OCI-LY7 (cell line): ENCODE results near the gene SPSB3. TPM values are rescaled to one million over a fixed set of nuclear protein-coding genes. Genes with fewer than 3 reads are reported as not detected.

Experiments
- BruUV-seq: library from RNA; stranded (reverse); fragments of 400-500 nt; replicated peaks from 2 replicates; lab custom pipeline; 2021; lab: Mats Ljungman, UMichigan
- CTCF ChIA-PET: fragments of 300-600 bp; sonication (Branson Sonifier 250); formaldehyde crosslinking; loops from one replicate; lab custom pipeline; 2022; ENCODE audit warnings: antibody characterized with exemption; ENCODE audit not compliant: unreplicated experiment; lab: Charles Lee
- POLR2A ChIA-PET: fragments of 300-600 bp; sonication (Branson Sonifier 250); formaldehyde crosslinking; loops from one replicate; lab custom pipeline; 2022; ENCODE audit warnings: antibody characterized with exemption; lab: Charles Lee
- DNase-seq: peaks from one replicate; pipeline ENCODE4 v3.0.0-alpha.2; 2015; ENCODE audit warnings: low spot score
- H2AFZ ChIP-seq: fragments of 200-600 bp; sonication (generic), shearing (Covaris generic); 2 replicates; pipeline ENCODE4 v1.6.1; 2014; ENCODE audit warnings: mild to moderate bottlenecking, antibody characterized with exemption, low read length, moderate library complexity
- H3K27ac ChIP-seq: fragments of 200-600 bp; sonication (generic); 2 replicates; pipeline ENCODE4 v1.5.1; 2014; ENCODE audit warnings: mixed run types, low read depth, mild to moderate bottlenecking, moderate library complexity, low read length, inconsistent platforms; ENCODE audit not compliant: poor library complexity, severe bottlenecking
- H3K36me3 ChIP-seq: fragments of 200-600 bp; sonication (generic); 2 replicates; pipeline ENCODE4 v1.6.1; 2014; ENCODE audit warnings: mild to moderate bottlenecking, antibody characterized with exemption, low read length, moderate library complexity, mixed read lengths; ENCODE audit not compliant: insufficient read depth
- H3K4me1 ChIP-seq: fragments of 200-600 bp; sonication (generic); 2 replicates; pipeline ENCODE4 v1.5.1; 2014; ENCODE audit warnings: mild to moderate bottlenecking, low read length; ENCODE audit not compliant: insufficient read depth, poor library complexity, severe bottlenecking
- H3K4me2 ChIP-seq: fragments of 200-600 bp; sonication (generic); 2 replicates; pipeline ENCODE4 v1.6.1; 2014; ENCODE audit warnings: mild to moderate bottlenecking, low read length
- H3K4me3 ChIP-seq: fragments of 200-600 bp; sonication (generic); 2 replicates; pipeline ENCODE4 v1.5.1; 2014; ENCODE audit warnings: mild to moderate bottlenecking, low read depth, low read length; ENCODE audit not compliant: poor library complexity, severe bottlenecking
- H3K79me2 ChIP-seq: fragments of 200-600 bp; sonication (generic); 2 replicates; pipeline ENCODE4 v1.6.1; 2016; ENCODE audit warnings: low read depth, mild to moderate bottlenecking, low read length, moderate library complexity, mixed read lengths; ENCODE audit not compliant: insufficient read depth
- H3K9me2 ChIP-seq: fragments of 200-600 bp; sonication (generic); 2 replicates; pipeline ENCODE4 v1.6.1; 2016; ENCODE audit warnings: mild to moderate bottlenecking, low read length, mixed read lengths; ENCODE audit not compliant: insufficient read depth
- H3K9me3 ChIP-seq: fragments of 200-600 bp; sonication (generic); 2 replicates; pipeline ENCODE4 v1.6.1; 2014; ENCODE audit warnings: mild to moderate bottlenecking, mixed run types, low read length, mixed read lengths
- H4K20me1 ChIP-seq: fragments of 200-600 bp; sonication (generic); 2 replicates; pipeline ENCODE4 v1.6.1; 2014; ENCODE audit warnings: mild to moderate bottlenecking, antibody characterized with exemption, low read length, moderate library complexity, mixed read lengths; ENCODE audit not compliant: insufficient read depth
- EZH2phosphoT487 ChIP-seq: fragments of 200-600 bp; sonication (generic); IDR thresholded peaks from 2 replicates; pipeline ENCODE4 v1.6.1; 2018; ENCODE audit warnings: low read depth, borderline replicate concordance, mild to moderate bottlenecking, mixed run types, antibody characterized with exemption, low read length, moderate library complexity, mixed read lengths
- intact Hi-C: fragments of 100-400 bp; cut with micrococcal nuclease; formaldehyde crosslinking; loops from one replicate; pipeline ENCODE4 v1.10.0; 2022; ENCODE audit not compliant: unreplicated experiment
- total RNA-seq, 2 experiments: library from RNA; depleted of rRNA in 1 of 2; stranded (reverse); fragments of >200 nt in 1 of 2; shearing (Covaris generic) in 1 of 2; gene quantifications; 2 replicates each; pipeline ENCODE4 v1.2.3, GENCODE V29; 2014 to 2022
- TF ChIP-seq, protein P1 (sequence below): fragments of 200-600 bp; sonication (generic); conservative IDR thresholded peaks from 2 replicates; pipeline ENCODE4 v1.5.1; 2014; ENCODE audit warnings: mild to moderate bottlenecking, antibody characterized with exemption, low read length, moderate library complexity, mixed read lengths

Gene SPSB3
- total RNA-seq, 2 experiments from 2014 or later: 33.6 to 52.4 TPM

DNA sequence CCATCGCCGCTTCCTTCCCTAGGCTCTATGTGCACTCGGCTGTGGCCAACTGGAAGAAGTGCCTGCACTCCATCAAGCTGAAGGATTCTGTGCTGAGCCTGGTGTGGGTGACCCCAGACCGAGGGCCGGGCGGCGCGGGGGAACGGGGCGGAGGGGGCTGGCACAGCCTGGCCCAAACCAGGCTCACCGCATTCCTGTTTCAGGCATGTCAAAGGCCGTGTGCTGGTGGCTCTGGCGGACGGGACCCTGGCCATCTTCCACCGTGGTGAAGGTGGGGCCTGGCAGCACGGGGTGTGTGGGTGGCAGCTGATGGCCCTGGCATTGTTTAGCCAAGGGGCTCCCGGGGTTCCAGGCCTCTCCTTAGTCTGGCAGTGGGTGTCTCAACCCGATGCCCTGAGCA is 15.7 kb downstream of the SPSB3 start:
- no peak for TF ChIP-seq EZH2phosphoT487
- TF ChIP-seq, protein P1, sequence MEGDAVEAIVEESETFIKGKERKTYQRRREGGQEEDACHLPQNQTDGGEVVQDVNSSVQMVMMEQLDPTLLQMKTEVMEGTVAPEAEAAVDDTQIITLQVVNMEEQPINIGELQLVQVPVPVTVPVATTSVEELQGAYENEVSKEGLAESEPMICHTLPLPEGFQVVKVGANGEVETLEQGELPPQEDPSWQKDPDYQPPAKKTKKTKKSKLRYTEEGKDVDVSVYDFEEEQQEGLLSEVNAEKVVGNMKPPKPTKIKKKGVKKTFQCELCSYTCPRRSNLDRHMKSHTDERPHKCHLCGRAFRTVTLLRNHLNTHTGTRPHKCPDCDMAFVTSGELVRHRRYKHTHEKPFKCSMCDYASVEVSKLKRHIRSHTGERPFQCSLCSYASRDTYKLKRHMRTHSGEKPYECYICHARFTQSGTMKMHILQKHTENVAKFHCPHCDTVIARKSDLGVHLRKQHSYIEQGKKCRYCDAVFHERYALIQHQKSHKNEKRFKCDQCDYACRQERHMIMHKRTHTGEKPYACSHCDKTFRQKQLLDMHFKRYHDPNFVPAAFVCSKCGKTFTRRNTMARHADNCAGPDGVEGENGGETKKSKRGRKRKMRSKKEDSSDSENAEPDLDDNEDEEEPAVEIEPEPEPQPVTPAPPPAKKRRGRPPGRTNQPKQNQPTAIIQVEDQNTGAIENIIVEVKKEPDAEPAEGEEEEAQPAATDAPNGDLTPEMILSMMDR: no peak
- Histone ChIP-seq H3K27ac (no peak overlapping the region), H4K20me1 (no peaks in the 10 kb centered on the region), H3K4me1 (peaks cover 10% of the 10 kb centered on the region), H3K79me2 (peaks cover 1% of the 10 kb centered on the region; the same call in 1 of the 2 replicates), H3K9me2 (no peaks in the 10 kb centered on the region), H3K9me3 (no peaks in the 10 kb centered on the region), H3K4me2 (no peak overlapping the region), H2AFZ (no peak overlapping the region), H3K4me3 (no peak overlapping the region), H3K36me3 (peaks cover 63% of the 10 kb centered on the region)
- intact Hi-C loops: no loop called here
- BruUV-seq: no TSS peak
- ChIA-PET CTCF (no interaction called here), POLR2A (no interaction called here)
- no peak for DNase-seq

DNA sequence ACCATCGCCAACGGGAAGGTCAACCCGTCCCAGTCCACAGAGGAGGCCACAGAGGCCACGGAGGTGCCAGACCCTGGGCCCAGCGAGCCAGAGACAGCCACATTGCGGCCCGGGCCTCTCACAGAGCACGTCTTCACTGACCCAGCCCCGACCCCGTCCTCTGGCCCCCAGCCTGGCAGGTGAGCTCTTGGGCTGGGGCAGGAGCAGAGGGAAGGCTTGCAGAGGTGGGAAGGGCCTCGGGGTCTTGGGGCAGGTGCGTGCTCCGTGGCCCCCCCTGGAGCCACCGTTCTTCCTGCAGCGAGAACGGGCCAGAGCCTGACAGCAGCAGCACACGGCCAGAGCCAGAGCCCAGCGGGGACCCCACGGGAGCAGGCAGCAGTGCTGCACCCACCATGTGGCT is 16.1 kb downstream of the SPSB3 start:
- BruUV-seq: no TSS peak
- Histone ChIP-seq H2AFZ (no peak overlapping the region), H3K79me2 (no peaks in the 10 kb centered on the region), H4K20me1 (no peaks in the 10 kb centered on the region), H3K4me3 (no peak overlapping the region), H3K4me2 (no peak overlapping the region), H3K36me3 (peaks cover 63% of the 10 kb centered on the region), H3K9me3 (no peaks in the 10 kb centered on the region), H3K4me1 (peaks cover 10% of the 10 kb centered on the region), H3K9me2 (no peaks in the 10 kb centered on the region), H3K27ac (no peak overlapping the region)
- POLR2A ChIA-PET: no interaction called here
- intact Hi-C loops: no loop called here
- DNase-seq: no peak
- TF ChIP-seq, protein P1: no peak
- TF ChIP-seq EZH2phosphoT487: no peak
- CTCF ChIA-PET: no interaction called here

DNA sequence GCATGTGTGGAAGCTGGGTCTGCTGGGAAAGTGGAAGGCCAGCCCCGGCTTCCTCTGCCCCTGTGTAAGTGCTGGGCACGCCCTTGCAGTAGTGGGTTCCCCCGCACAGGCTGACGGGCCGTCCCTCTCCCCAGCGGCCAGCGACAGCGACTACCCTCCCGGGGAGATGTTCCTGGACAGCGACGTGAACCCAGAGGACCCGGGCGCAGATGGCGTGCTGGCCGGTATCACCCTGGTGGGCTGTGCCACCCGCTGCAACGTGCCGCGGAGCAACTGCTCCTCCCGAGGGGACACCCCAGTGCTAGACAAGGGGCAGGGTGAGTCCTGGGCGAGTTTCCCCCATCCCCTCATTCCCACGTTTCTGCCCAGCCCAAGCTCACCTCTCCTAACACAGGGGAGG is 16.5 kb downstream of the SPSB3 start:
- Histone ChIP-seq H3K79me2 (no peaks in the 10 kb centered on the region), H3K9me2 (no peaks in the 10 kb centered on the region), H3K4me1 (peaks cover 9% of the 10 kb centered on the region), H2AFZ (no peak overlapping the region), H3K9me3 (no peaks in the 10 kb centered on the region), H3K36me3 (peaks cover 65% of the 10 kb centered on the region), H3K27ac (no peak overlapping the region), H3K4me2 (no peak overlapping the region), H3K4me3 (no peak overlapping the region), H4K20me1 (no peaks in the 10 kb centered on the region)
- DNase-seq: no peak
- ChIA-PET POLR2A (no interaction called here), CTCF (no interaction called here)
- no TSS peak for BruUV-seq
- TF ChIP-seq, protein P1: no peak
- no peak for TF ChIP-seq EZH2phosphoT487
- intact Hi-C loops: no loop called here
